Left lobe of liver (tissue), 2 donors: ENCODE data around the gene IL36A. TPM values are rescaled to one million over a fixed set of nuclear protein-coding genes. Genes with fewer than 3 reads are reported as not detected.

ENCODE experiments used
- ATAC-seq: fragments of 200-7000 bp; cut with Tn5 transposase; one replicate; pipeline ENCODE4 v1.9.1; 2020; ENCODE audit warnings: mild to moderate bottlenecking, moderate library complexity
- DNase-seq: peaks from one replicate; pipeline ENCODE4 v3.0.0-alpha.2; 2020; ENCODE audit warnings: low spot score
- total RNA-seq: library from RNA; stranded (reverse); gene quantifications from one replicate; pipeline ENCODE4 v1.2.1, GENCODE V29; 2021
- donor health status: DM: no; HTN: no; CAD: no; lungs with moderate emphysema.
- donor health status: DM: no; HTN: yes; CAD: no.

The IL36A gene
- total RNA-seq, 1 donor from 2014 or later: not detected

GRCh38 chr2:113046465-113046864 lies 41.2 kb downstream of the IL36A start:
- DNase-seq (no peak), ATAC-seq (no peak)

- no peak for ATAC-seq
- DNase-seq: no peak
Measured at GRCh38 chr2:113050921-113051895, 45.9 kb downstream of the IL36A start.

- DNase-seq: no peak
- ATAC-seq: no peak
Measured at GRCh38 chr2:113052396-113052917, 47.2 kb downstream of the IL36A start, which contains the start of gene IL36B. Gene IL36B (minus strand): TSS chr2:113052867.

- no peak for ATAC-seq
Measured at GRCh38 chr2:113053666-113054065, 48.4 kb downstream of the IL36A start.

GRCh38 chr2:113054066-113054465 lies 48.8 kb downstream of the IL36A start:
- ATAC-seq: no peak
- no peak for DNase-seq

More at GRCh38 chr2:113053666-113054065, 48.4 kb downstream of the IL36A start:
- no peak for DNase-seq

- ATAC-seq (no peak), DNase-seq (no peak)
Measured at GRCh38 chr2:113056521-113056920, 51.3 kb downstream of the IL36A start.

GRCh38 chr2:113057117-113057516 lies 51.9 kb downstream of the IL36A start:
- no peak for DNase-seq

More at GRCh38 chr2:113057117-113057516, 51.9 kb downstream of the IL36A start:
- ATAC-seq: no peak

Other genes with a start within 250 kb of the IL36A start
- gene CKAP2L, start 240.8 kb upstream of the IL36A start, total RNA-seq: 0.08 TPM
- not detected for gene IL1A, start 221.0 kb upstream of the IL36A start, total RNA-seq
- gene IL1B, start 168.7 kb upstream of the IL36A start, total RNA-seq: not detected
- gene IL37, start 94.3 kb upstream of the IL36A start, total RNA-seq: not detected
- 0.20 TPM for gene IL36G, start 27.5 kb upstream of the IL36A start, total RNA-seq
- not detected for gene IL36B, start 47.4 kb downstream of the IL36A start, total RNA-seq
- gene IL36RN, start 53.7 kb downstream of the IL36A start, total RNA-seq: not detected
- not detected for gene IL1F10, start 62.5 kb downstream of the IL36A start, total RNA-seq
- gene IL1RN, start 122.1 kb downstream of the IL36A start, total RNA-seq: 16.0 TPM
- gene PSD4, start 168.5 kb downstream of the IL36A start, total RNA-seq: 60.3 TPM